LNCaP clone FGC (cell line): ENCODE data around the gene BLM.

ENCODE experiments used
- DNase-seq: peaks from one replicate; pipeline ENCODE4 v3.0.0-alpha.2; 2011; ENCODE audit warnings: low read depth
- H3K4me3 ChIP-seq: 2 replicates; pipeline ENCODE4 v1.5.1; 2011; ENCODE audit warnings: mild to moderate bottlenecking, low read depth, low read length, control low read depth
- TF ChIP-seq, protein P1 (sequence below): IDR thresholded peaks from 2 replicates; pipeline ENCODE4 v1.5.1; 2012; ENCODE audit warnings: mild to moderate bottlenecking; ENCODE audit not compliant: control insufficient read depth, insufficient read depth; ENCODE audit errors: extremely low read depth

Gene BLM

DNA sequence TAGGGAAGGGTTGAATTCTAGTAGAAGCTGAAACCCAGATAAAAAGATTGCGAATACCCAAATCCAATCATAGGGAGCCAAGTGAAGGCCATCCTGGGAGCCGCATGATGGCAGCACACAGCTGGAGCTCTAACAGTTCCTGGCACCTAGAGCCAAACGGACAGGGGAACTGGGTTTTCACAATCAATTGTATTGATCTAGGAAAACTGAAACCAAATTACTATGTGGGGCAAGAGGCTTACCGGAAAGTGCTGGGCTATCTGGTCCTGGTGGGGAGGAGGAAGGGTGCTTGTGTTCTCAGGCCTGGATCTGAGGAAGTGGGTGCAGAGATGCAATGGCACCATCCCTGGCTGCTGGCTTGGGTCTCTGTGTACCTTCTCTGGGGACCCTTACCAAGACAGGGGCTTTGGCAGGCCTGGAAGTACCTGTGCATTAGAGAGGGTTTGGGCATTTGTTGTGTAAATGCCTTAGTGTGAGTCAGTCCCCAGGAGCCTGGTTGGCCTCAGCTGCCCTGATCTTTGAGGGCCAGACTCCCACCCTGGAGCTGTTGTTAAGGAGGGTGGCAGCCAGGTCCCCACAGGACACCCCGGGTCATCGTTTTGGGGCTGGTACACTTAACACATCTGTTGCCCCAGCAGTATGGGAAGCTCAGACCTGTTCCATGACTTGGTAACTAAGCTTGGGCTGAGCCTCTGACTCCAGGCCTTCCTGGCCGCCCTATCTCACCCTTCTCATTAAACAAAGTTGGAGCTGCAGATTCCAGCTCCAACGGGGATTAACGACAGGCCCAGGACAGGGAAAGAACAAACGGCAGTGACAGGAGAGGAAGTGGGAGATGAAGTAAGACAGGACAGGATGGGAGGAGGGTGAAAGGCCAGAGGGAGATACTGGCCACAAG lies 142.3 kb downstream of the BLM start:
- no peak for DNase-seq
- H3K4me3 ChIP-seq: no peak overlapping the region
- TF ChIP-seq, protein P1, sequence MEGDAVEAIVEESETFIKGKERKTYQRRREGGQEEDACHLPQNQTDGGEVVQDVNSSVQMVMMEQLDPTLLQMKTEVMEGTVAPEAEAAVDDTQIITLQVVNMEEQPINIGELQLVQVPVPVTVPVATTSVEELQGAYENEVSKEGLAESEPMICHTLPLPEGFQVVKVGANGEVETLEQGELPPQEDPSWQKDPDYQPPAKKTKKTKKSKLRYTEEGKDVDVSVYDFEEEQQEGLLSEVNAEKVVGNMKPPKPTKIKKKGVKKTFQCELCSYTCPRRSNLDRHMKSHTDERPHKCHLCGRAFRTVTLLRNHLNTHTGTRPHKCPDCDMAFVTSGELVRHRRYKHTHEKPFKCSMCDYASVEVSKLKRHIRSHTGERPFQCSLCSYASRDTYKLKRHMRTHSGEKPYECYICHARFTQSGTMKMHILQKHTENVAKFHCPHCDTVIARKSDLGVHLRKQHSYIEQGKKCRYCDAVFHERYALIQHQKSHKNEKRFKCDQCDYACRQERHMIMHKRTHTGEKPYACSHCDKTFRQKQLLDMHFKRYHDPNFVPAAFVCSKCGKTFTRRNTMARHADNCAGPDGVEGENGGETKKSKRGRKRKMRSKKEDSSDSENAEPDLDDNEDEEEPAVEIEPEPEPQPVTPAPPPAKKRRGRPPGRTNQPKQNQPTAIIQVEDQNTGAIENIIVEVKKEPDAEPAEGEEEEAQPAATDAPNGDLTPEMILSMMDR: no peak

DNA sequence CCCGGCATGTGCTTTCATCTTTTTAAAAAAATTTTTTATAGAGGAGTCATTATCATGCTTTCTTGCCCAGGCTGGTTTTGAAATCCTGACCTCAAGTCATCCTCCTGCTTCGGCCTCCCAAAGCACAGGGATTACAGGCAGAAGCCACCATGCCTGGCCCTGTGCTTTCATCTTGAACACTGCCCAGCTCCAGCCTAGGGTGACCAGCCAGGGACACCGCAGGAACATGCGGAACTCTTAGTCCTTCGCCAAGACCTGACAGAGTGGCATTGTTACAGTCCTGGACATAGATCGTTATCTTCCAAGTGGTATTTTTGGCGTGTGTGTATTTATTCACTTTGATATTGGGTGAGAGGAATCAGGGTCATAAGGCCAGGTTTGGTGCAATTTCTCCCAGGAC lies 143.3 kb downstream of the BLM start:
- TF ChIP-seq, protein P1: no peak
- peak; percentile 90 for DNase-seq
- no peak overlapping the region for H3K4me3 ChIP-seq

DNA sequence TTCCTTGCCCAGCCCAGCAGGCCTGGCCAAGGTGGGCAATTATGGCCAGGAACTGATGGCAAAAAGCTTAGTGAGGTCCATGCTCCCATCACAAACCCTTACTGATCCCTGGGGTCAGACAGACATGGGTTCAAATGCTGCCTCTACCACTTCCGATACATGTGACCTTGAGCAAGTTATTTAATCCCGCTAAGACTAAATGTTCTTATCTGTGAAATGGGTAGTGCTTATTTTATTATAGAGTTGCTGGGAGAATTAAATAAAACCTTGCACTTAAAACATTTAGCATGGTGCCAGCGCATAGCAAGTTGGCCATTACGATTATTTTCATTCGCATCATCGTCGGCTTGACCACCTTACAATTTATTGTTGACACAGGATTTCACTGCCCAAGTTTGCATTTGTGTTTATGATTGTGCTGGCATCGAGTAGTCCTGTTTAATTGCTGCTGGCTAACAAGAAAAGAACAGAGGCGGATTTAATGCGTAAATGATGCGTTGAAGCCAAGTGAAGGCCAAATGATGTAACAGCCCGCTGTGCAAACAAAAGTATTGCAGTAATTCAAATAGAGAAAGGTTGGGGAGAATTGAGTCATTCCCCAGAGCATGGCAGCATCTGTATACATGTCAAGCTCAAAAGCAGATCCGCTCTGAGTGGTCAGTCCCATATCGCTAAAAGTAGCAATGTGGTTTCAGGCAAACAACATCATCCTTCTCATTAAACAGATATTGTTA lies 144.0 kb downstream of the BLM start:
- DNase-seq: peak; percentile 99
- TF ChIP-seq, protein P1: no peak
- H3K4me3 ChIP-seq: no peak overlapping the region

DNA sequence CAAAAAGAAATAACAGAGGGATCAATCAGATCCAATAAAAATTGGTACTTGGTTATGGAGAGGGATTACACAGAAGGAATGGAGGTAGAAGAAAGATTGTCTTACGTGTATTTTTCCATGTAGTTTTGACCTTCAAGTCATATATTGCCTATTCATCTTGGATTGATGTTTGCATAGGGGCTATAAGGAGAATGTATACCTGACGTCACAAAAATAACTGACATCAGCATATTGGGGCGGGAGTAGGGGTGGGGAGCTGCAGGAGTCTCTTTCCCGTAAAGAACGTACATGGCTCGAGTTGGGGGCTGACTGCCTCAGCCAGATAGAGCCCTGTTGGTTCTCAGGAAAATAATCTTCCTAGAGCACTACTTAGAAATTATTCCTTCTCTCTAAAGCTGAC lies 145.3 kb downstream of the BLM start:
- no peak overlapping the region for H3K4me3 ChIP-seq
- TF ChIP-seq, protein P1: no peak
- DNase-seq: no peak

DNA sequence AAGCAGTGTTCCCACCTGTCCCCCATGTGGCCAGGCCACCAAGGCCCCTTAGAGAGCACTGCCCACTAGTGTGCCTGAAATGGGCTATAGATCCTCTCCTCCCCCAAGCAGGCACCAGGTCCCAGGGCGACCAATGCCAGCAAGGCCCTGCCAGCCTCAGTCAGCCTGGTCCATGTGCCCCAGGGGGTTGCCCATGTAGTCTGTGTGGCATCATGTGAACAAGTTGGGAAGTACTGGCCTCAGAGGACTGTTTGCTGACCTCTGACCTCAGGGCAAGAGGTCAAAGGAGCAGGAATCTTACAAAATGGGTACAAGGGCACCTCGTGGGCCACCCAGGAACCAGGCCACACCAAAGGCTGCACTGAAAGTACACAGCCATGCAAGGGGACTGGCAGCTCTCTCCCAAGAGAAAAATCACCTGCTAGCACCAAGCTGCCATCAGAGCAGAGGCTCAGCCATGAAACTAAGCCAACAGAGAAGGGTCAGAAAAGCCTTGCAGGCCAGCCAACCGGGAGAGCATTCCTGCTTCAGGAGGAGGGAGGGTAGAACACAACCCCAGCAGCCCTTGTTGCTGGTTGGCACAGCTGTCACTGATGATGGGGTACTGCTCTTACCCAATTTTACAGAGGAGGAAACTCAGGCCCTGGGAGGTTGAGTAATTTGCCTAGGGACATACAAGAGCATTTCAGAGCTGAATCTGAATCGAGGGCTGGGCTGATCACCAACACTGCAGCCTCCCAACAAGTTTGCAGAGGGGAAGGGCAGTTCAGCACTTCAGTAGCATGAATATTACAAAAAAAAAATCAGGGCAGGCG lies 146.0 kb downstream of the BLM start:
- no peak overlapping the region for H3K4me3 ChIP-seq
- DNase-seq: no peak
- TF ChIP-seq, protein P1: no peak

DNA sequence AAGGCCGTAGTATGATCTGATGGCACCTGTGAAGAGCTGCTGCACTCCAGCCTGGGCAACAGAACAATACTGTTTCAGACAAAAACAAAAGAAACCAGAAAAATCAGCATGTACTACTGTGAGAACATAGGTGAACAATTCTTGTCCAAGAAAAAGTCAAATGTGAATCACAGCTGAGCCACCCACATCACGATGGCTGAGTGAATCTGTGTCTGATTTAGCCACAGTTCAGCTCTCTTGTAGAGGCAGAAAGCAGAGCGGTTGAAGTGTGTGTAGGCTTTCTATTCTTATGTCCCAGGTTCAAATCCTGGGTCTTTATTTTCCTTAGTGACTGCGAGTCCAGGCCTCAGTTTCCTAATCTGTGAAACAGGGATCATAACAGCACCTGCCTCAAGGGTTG lies 146.8 kb downstream of the BLM start:
- no peak overlapping the region for H3K4me3 ChIP-seq
- TF ChIP-seq, protein P1: no peak
- no peak for DNase-seq
